Omental fat pad (tissue), 4 donors: ENCODE results near the gene RANGRF. TPM values are rescaled to one million over a fixed set of nuclear protein-coding genes. Genes with fewer than 3 reads are reported as not detected.

Experiments
- ATAC-seq: fragments of 150-250 bp; one replicate; pipeline ENCODE4 v1.9.1; 2016; ENCODE audit warnings: mild to moderate bottlenecking, moderate library complexity; ENCODE audit not compliant: low FRiP score
- DNase-seq: peaks from one replicate; pipeline ENCODE4 v3.0.0-alpha.2; 2019; ENCODE audit warnings: low spot score
- total RNA-seq, 4 donors: library from RNA; depleted of rRNA; stranded (reverse); fragments of >200 nt; gene quantifications; one replicate each; pipeline ENCODE4 v1.1.0, GENCODE V29; 2016
- TF ChIP-seq, protein P1 (sequence below), 3 donors: fragments of 450-650 bp; IDR thresholded peaks; one replicate each; pipeline ENCODE4 v1.5.1; 2016 to 2017; ENCODE audit warnings: antibody characterized with exemption in 3 of 3, mild to moderate bottlenecking in 3 of 3, moderate library complexity in 2 of 3

The RANGRF gene
- total RNA-seq, 4 donors from 2014 or later: 16.7 to 31.4 (median 23.0) TPM

- ATAC-seq: no peak
- DNase-seq: no peak
- TF ChIP-seq, protein P1, sequence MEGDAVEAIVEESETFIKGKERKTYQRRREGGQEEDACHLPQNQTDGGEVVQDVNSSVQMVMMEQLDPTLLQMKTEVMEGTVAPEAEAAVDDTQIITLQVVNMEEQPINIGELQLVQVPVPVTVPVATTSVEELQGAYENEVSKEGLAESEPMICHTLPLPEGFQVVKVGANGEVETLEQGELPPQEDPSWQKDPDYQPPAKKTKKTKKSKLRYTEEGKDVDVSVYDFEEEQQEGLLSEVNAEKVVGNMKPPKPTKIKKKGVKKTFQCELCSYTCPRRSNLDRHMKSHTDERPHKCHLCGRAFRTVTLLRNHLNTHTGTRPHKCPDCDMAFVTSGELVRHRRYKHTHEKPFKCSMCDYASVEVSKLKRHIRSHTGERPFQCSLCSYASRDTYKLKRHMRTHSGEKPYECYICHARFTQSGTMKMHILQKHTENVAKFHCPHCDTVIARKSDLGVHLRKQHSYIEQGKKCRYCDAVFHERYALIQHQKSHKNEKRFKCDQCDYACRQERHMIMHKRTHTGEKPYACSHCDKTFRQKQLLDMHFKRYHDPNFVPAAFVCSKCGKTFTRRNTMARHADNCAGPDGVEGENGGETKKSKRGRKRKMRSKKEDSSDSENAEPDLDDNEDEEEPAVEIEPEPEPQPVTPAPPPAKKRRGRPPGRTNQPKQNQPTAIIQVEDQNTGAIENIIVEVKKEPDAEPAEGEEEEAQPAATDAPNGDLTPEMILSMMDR (IDR thresholded peaks at IDR 0.05): no peak
Observed at GRCh38 chr17:8322061-8322460, 33.6 kb downstream of the RANGRF start.

GRCh38 chr17:8324132-8324531, 35.7 kb downstream of the RANGRF start:
- TF ChIP-seq, protein P1 (IDR thresholded peaks at IDR 0.05): no peak
- ATAC-seq: no peak

DNA sequence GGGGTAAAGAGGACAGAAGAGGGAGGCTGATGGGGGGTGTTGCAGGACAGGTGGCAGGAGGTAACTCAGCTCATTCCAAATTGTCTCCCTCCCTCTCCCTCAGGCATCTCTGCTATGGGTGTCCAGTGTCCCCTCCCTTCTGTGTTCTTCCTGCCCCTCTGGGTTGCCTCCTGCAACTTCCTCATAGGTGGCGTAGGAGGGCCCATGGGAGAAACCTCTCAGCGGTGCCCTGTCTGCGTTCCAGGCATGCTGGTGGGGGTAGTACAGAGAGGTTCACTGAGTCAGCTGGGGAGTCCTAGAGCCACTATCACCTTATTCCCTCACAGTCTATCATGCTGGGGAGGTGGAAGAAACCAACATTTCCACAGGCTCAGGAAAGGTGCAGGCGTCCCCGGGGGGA, 36.5 kb downstream of the RANGRF start:
- TF ChIP-seq, protein P1 (IDR thresholded peaks at IDR 0.05): no peak
- ATAC-seq: no peak
- no peak for DNase-seq

More at GRCh38 chr17:8324132-8324531, 35.7 kb downstream of the RANGRF start:
- no peak for DNase-seq

DNA sequence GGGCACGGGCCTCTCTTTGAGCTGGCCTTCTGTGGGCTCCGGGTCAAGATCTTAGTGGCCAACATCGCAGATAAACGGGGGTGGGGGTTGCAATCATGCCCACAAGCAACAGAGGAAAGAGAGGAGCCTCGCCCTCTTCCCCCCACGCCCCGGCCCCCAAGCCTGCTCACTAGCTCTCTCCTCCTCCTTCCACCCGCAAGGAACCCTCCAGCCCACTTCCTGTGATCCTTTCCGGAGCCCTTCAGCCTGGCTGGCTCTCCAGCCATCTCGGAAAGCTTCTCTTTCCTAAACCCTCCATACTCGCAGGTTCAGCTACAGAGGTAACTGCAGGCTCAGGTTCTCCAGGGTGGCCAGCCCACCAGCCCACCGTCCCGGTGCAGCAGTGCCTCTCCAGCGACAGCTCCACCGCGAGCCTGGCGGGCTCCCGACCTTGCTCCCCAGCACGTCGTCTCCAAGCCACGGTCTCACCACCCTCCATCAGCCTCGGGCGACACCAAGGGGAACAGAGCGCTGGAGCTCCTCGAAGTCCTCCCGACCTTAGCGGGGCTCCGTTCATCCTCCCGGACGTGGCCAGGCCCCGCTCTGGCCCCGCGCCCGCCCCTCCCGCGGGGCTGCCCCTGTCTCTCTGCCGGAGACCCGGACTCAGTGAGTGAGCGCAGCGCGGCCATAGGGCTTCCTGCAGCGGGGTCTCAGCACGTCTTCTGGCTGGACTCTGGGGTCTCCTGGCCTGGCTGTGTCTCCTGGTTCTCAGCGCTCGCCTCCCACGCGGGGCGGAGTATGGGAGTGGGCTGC, 38.2 kb downstream of the RANGRF start:
- DNase-seq (no peak), ATAC-seq (peak; percentile 65)
- TF ChIP-seq, protein P1 (IDR thresholded peaks at IDR 0.05): no peak

GRCh38 chr17:8327303-8327649, 38.8 kb downstream of the RANGRF start:
- ATAC-seq: no peak
- no peak for DNase-seq
- TF ChIP-seq, protein P1 (IDR thresholded peaks at IDR 0.05): no peak

- TF ChIP-seq, protein P1 (IDR thresholded peaks at IDR 0.05): no peak
- DNase-seq (no peak), ATAC-seq (no peak)
Observed at GRCh38 chr17:8332128-8332527, 43.7 kb downstream of the RANGRF start.

DNA sequence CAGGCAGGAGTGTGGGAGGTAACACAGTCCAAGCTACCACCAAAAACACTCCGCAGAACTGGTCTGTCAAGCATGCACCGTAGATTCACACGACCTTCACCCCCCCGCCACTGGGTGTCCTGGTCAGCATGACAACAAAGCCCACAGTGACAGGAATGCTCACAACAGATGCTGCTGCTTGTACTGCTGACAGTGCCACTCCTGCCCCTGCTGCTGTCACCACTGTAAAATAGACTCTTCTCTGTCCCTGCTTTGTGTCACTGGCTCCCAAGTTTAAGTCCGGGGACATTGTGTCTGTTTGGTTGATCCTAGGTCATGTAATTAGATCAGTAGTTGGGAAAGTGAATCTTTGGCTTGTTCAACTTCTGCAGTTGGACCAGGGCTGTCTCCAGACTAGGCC, 44.2 kb downstream of the RANGRF start:
- TF ChIP-seq, protein P1 (IDR thresholded peaks at IDR 0.05): no peak
- no peak for DNase-seq
- ATAC-seq: no peak
